Activated naive CD4-positive, alpha-beta T cell (primary cell): ENCODE measurements around the gene ZNF469.

Experiments
- DNase-seq, 4 experiments: peaks; one replicate each; lab custom pipeline; 2025; lab: John Stamatoyannopoulos, UW

ZNF469 gene

GRCh38 chr16:88424587-88425235 is 42.0 kb downstream of the ZNF469 start:
- no peak for DNase-seq

GRCh38 chr16:88426018-88426417 is 43.3 kb downstream of the ZNF469 start:
- DNase-seq = no peak

- DNase-seq = no peak
These were observed 44.6 kb downstream of the ZNF469 start for GRCh38 chr16:88427376-88427775.

DNA sequence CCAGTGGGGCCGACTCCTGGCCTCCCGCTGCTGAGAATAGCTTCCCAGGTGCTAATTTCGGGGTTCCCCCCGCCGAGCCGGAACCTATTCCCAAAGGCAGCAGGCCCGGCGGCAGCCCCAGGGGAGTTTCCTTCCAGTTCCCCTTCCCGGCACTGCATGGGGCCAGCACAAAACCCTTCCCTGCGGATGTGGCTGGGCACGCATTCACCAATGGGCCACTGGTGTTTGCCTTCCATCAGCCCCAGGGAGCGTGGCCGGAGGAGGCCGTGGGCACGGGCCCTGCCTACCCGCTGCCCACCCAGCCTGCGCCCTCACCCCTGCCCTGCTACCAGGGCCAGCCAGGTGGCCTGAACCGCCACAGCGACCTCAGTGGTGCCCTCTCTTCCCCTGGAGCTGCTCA is 45.4 kb downstream of the ZNF469 start:
- no peak for DNase-seq

DNA sequence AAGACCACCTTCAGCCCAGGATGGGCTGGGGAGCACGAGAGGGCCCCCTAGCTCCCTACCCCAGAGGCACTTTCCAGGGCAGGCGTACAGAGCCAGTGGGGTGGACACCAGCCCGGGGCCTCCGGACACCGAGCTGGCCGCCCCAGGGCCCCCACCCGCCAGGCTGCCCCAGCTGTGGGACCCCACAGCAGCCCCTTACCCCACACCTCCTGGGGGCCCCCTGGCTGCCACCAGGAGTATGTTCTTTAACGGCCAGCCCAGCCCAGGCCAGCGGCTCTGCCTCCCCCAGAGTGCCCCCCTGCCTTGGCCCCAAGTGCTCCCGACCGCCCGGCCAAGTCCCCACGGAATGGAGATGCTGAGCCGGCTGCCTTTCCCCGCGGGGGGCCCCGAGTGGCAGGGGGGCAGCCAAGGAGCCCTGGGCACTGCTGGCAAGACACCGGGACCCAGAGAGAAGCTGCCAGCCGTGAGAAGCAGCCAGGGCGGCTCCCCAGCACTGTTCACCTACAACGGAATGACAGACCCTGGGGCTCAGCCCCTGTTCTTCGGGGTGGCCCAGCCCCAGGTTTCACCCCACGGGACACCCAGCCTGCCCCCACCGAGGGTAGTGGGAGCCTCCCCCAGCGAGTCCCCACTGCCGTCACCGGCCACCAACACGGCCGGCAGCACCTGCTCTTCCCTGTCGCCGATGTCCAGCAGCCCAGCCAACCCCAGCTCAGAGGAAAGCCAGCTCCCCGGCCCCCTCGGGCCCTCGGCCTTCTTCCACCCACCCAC is 46.0 kb downstream of the ZNF469 start:
- no peak for DNase-seq

- no peak for DNase-seq
These were observed 46.8 kb downstream of the ZNF469 start for GRCh38 chr16:88429387-88430184.

DNA sequence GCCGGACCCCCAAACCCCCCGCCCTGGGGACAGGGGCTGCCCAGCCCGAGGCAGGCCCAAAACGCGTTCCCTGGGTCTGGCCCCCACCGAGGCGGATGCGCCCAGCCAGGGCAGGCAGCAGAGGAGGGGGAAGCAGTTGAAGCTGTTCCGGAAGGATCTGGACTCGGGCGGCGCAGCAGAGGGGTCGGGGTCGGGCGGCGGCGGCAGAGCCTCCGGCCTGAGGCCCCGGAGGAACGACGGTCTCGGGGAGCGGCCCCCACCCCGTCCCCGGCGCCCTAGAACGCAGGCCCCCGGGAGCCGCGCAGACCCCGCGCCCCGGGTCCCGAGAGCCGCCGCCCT is 47.4 kb downstream of the ZNF469 start:
- no peak for DNase-seq

DNA sequence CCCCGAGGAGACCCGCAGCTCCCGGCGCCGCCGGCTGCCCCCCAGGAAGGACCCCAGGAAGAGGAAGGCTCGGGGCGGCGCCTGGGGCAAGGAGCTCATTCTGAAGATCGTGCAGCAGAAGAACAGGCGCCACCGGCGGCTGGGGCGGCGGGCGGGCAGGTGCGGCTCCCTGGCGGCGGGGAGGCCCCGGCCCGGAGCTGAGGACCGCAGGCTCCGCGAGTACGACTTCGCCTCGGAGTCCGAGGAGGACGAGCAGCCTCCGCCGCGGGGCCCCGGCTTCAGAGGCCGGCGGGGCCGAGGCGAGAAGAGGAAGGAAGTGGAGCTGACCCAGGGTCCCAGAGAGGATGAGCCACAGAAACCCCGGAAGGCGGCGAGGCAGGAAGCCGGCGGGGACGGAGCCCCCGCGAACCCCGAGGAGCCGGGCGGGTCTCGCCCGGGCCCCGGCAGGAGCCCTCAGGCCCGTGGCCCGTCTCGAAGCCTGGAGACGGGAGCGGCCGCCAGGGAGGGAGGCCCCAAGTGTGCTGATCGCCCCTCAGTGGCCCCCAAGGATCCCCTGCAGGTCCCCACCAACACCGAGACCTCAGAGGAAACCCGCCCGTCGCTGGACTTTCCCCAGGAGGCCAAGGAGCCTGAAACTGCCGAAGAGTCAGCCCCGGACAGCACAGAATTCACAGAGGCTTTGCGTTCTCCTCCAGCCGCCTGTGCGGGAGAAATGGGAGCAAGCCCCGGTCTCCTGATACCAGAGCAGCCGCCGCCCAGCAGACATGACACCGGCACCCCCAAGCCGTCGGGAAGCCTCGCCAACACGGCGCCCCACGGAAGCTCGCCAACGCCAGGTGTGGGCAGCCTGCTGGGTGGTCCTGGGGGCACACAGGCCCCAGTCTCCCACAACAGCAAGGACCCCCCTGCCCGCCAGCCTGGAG is 48.0 kb downstream of the ZNF469 start:
- DNase-seq = peak in 1 of 4 experiments; percentile 46

DNA sequence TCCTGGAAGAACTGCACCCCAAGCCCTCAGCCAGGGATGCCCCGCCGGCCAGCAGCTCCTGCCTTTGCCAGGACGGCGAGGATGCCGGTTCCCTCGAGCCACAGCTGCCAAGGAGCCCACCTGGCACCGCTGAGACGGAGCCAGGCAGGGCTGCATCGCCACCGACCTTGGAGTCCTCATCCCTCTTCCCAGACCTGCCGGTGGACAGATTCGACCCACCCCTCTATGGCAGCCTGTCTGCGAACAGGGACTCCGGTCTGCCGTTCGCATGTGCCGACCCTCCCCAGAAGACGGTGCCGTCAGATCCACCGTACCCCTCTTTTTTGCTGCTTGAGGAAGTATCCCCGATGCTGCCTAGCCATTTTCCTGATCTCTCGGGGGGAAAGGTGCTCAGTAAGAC is 48.9 kb downstream of the ZNF469 start:
- DNase-seq = no peak

GRCh38 chr16:88432174-88432573 is 49.4 kb downstream of the ZNF469 start:
- DNase-seq = no peak
